Mesenchymal stem cell (in vitro differentiated cells and primary cell): ENCODE measurements around the gene SMIM22. TPM values are rescaled to one million over a fixed set of nuclear protein-coding genes. Genes with fewer than 3 reads are reported as not detected.

Source experiments
- DNase-seq: peaks from one replicate; pipeline ENCODE4 v3.0.0-alpha.2; 2013
- H2AFZ ChIP-seq: one replicate; pipeline ENCODE4 v1.6.1; 2013; ENCODE audit warnings: low read depth, mild to moderate bottlenecking, control low read depth, inconsistent platforms, low read length, moderate library complexity
- H2AK5ac ChIP-seq: 2 replicates; pipeline ENCODE4 v1.6.1; 2013; ENCODE audit warnings: low read length, moderate library complexity, mild to moderate bottlenecking, inconsistent platforms; ENCODE audit not compliant: severe bottlenecking
- H2BK120ac ChIP-seq: one replicate; pipeline ENCODE4 v1.6.1; 2013; ENCODE audit warnings: low read depth, mild to moderate bottlenecking, inconsistent platforms, low read length, moderate library complexity
- H2BK12ac ChIP-seq, 2 experiments: one replicate each; pipeline ENCODE4 v1.6.1; 2013; ENCODE audit warnings: inconsistent platforms in 2 of 2, low read length in 2 of 2, mild to moderate bottlenecking in 2 of 2, moderate library complexity in 2 of 2, control low read depth in 1 of 2
- H2BK15ac ChIP-seq: one replicate; pipeline ENCODE4 v1.6.1; 2013; ENCODE audit warnings: mild to moderate bottlenecking, low read depth, inconsistent platforms; ENCODE audit not compliant: poor library complexity, severe bottlenecking
- H2BK5ac ChIP-seq: 2 replicates; pipeline ENCODE4 v1.6.1; 2013; ENCODE audit warnings: low read depth, mild to moderate bottlenecking, low read length, control low read depth, inconsistent platforms; ENCODE audit not compliant: poor library complexity, severe bottlenecking
- H3K14ac ChIP-seq, 2 experiments: one replicate each; pipeline ENCODE4 v1.6.1; 2013; ENCODE audit warnings: inconsistent platforms in 2 of 2, low read length in 2 of 2, control low read depth in 1 of 2, mild to moderate bottlenecking in 1 of 2, moderate library complexity in 1 of 2
- H3K18ac ChIP-seq, 2 experiments: one replicate each; pipeline ENCODE4 v1.6.1; 2013; ENCODE audit warnings: inconsistent platforms in 2 of 2, low read length in 2 of 2, control low read depth in 1 of 2, low read depth in 1 of 2, mild to moderate bottlenecking in 1 of 2
- H3K23ac ChIP-seq, 2 experiments: one replicate each; pipeline ENCODE4 v1.6.1; 2013; ENCODE audit warnings: inconsistent platforms in 2 of 2, low read length in 2 of 2, mild to moderate bottlenecking in 2 of 2, moderate library complexity in 2 of 2, control low read depth in 1 of 2
- H3K27ac ChIP-seq: 2 replicates; pipeline ENCODE4 v1.5.1; 2013; ENCODE audit warnings: mild to moderate bottlenecking, moderate library complexity, low read length, control low read depth, inconsistent platforms; ENCODE audit not compliant: poor library complexity, severe bottlenecking
- H3K27me3 ChIP-seq, 2 experiments: 2 replicates each; pipeline versions ENCODE4 v1.6.1 to v1.7.0; 2013; ENCODE audit warnings: low read length in 2 of 2, mild to moderate bottlenecking in 2 of 2, moderate library complexity in 2 of 2, control low read depth in 1 of 2, inconsistent platforms in 1 of 2; ENCODE audit not compliant: control insufficient read depth in 1 of 2, insufficient read depth in 1 of 2
- H3K36me3 ChIP-seq, 2 experiments: 2 replicates each; pipeline versions ENCODE4 v1.6.1 to v1.7.0; 2013; ENCODE audit warnings: low read length in 2 of 2, control low read depth in 1 of 2, inconsistent platforms in 1 of 2, low read depth in 1 of 2, mild to moderate bottlenecking in 1 of 2; ENCODE audit not compliant: insufficient read depth in 2 of 2, control insufficient read depth in 1 of 2
- H3K4ac ChIP-seq, 2 experiments: one replicate each; pipeline ENCODE4 v1.6.1; 2013; ENCODE audit warnings: inconsistent platforms in 2 of 2, low read length in 2 of 2, mild to moderate bottlenecking in 2 of 2, moderate library complexity in 2 of 2, control low read depth in 1 of 2, low read depth in 1 of 2
- H3K4me1 ChIP-seq: 2 replicates; pipeline ENCODE4 v1.6.1; 2013; ENCODE audit warnings: low read depth, low read length, control low read depth; ENCODE audit not compliant: control insufficient read depth, insufficient read depth
- H3K4me2 ChIP-seq: 2 replicates; pipeline ENCODE4 v1.6.1; 2013; ENCODE audit warnings: low read length, mild to moderate bottlenecking, inconsistent platforms; ENCODE audit not compliant: poor library complexity, severe bottlenecking
- H3K4me3 ChIP-seq, 2 experiments: 2 replicates each; pipeline versions ENCODE4 v1.5.1 to v1.7.0; 2013; ENCODE audit warnings: low read length in 2 of 2, mild to moderate bottlenecking in 2 of 2, control low read depth in 1 of 2, low read depth in 1 of 2; ENCODE audit not compliant: insufficient read depth in 1 of 2
- H3K79me1 ChIP-seq: replicated peaks from 2 replicates; pipeline ENCODE4 v1.6.1; 2013; ENCODE audit warnings: mild to moderate bottlenecking, control low read depth, low read length, inconsistent platforms; ENCODE audit not compliant: poor library complexity, severe bottlenecking
- H3K9ac ChIP-seq: 2 replicates; pipeline ENCODE4 v1.7.0; 2013; ENCODE audit warnings: mild to moderate bottlenecking, low read length, moderate library complexity
- H3K9me3 ChIP-seq: 2 replicates; pipeline ENCODE4 v1.7.0; 2013; ENCODE audit warnings: mild to moderate bottlenecking, low read length; ENCODE audit not compliant: control insufficient read depth
- H4K8ac ChIP-seq: one replicate; pipeline ENCODE4 v1.6.1; 2013; ENCODE audit warnings: inconsistent platforms, mild to moderate bottlenecking, low read length, moderate library complexity
- H4K91ac ChIP-seq: one replicate; pipeline ENCODE4 v1.6.1; 2013; ENCODE audit warnings: mild to moderate bottlenecking, low read length, inconsistent platforms
- WGBS: methylation state at CpG from one replicate; pipeline ENCODE4 v1.1.7; 2013; ENCODE audit warnings: mixed read lengths; 5-methylcytosine and 5-hydroxymethylcytosine counted together
- small RNA-seq: library from polyadenylated mRNA; stranded (forward); fragments of <200 nt; extraction: miRNeasy Mini kit (QIAGEN cat#:217004); gene quantifications from one replicate; pipeline ENCODE3, GENCODE V24; 2013; ENCODE audit warnings: low read depth

The SMIM22 gene

DNA sequence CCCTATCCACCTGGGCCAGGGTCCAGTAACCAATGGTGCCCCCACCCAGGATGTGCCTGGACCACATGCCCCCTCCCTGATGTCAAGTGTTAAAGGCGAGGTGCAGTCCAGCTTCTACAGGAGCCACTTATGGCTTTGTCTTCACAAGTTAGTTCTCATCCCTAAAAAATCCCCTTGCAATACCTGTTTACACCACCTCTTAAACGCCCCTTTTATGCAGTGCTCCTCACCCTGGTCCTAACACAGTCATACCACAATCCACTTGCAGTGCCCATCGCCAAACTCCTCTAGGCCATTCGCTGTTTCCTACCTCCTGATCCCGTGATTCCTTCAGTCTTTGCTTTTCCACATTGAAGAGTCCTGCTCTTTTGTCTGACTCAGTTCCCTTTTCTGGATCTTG, 44.8 kb downstream of the SMIM22 start:
- no peak for DNase-seq

DNA sequence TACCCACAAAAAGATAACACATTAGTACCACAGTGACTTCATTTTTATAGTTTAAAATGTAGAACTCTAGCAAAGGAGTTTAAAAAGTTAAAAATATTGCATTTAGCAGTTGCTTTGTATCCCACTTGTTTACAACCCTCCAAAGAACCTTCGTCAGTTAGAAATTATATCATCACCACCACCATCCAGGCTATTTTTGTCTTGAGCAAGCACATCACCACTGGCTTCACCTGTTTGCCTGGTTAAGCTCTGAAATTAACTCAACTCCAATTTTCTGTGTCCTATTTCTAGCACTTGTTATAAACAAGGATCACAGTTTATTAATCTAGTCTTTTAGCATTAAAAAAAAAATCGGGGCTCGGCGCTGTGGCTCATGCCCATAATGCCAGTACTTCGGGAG, 45.8 kb downstream of the SMIM22 start:
- Histone ChIP-seq H3K79me1 (peaks cover 33% of the 10 kb centered on the region), H3K4me2 (no peak overlapping the region), H2AFZ (no peak overlapping the region), H3K14ac (no peak overlapping the region), H4K91ac (no peak overlapping the region), H3K36me3 (peaks cover 55 to 90% of the 10 kb centered on the region in 2 experiments), H3K18ac (no peak overlapping the region), H3K27ac (no peak overlapping the region), H3K27me3 (no peaks in the 10 kb centered on the region), H2AK5ac (no peak overlapping the region), H3K4ac (no peak overlapping the region), H2BK15ac (no peak overlapping the region), H2BK12ac (no peak overlapping the region), H3K4me1 (no peaks in the 10 kb centered on the region), H2BK5ac (no peak overlapping the region), H3K4me3 (no peak overlapping the region), H3K23ac (no peak overlapping the region), H4K8ac (no peak overlapping the region), H3K9me3 (no peaks in the 10 kb centered on the region), H3K9ac (no peak overlapping the region), H2BK120ac (no peak overlapping the region)
- 50% methylated on average over 2 of the region's 5 CpGs for WGBS
- DNase-seq = no peak

More for the DNA sequence above, 44.8 kb downstream of the SMIM22 start:
- Histone ChIP-seq H3K4me1 (no peaks in the 10 kb centered on the region), H2BK120ac (no peak overlapping the region), H3K14ac (no peak overlapping the region), H3K4me3 (no peak overlapping the region), H2BK15ac (no peak overlapping the region), H4K91ac (no peak overlapping the region), H3K27ac (no peak overlapping the region), H3K23ac (no peak overlapping the region), H3K36me3 (peaks cover 59 to 92% of the 10 kb centered on the region in 2 experiments), H3K18ac (no peak overlapping the region), H2AK5ac (no peak overlapping the region), H2BK5ac (no peak overlapping the region), H3K79me1 (peaks cover 39% of the 10 kb centered on the region), H3K9me3 (no peaks in the 10 kb centered on the region), H4K8ac (no peak overlapping the region), H3K27me3 (no peaks in the 10 kb centered on the region), H3K9ac (no peak overlapping the region), H2AFZ (no peak overlapping the region), H2BK12ac (no peak overlapping the region), H3K4ac (no peak overlapping the region), H3K4me2 (no peak overlapping the region)
- WGBS = 94% methylated on average over 5 of the region's 5 CpGs

Small RNAs within 50 kb of the gene (small RNA-seq; reads per million reads assigned to genes)
- gene RF00017 = not detected
